ENCODE measurements around the gene ATG14.

- no peak for TF ChIP-seq CTCF (IDR thresholded peaks at IDR 0.05)
- TF ChIP-seq EZH2 (IDR thresholded peaks at IDR 0.05): no peak
These were observed 77.7 kb downstream of the ATG14 start for GRCh38 chr14:55333711-55334485.
